Measurements from ENCODE around the gene HIF3A.

Gene HIF3A

GRCh38 chr19:46390866-46391265, 94.0 kb downstream of the HIF3A start:
- TF ChIP-seq, protein P1, sequence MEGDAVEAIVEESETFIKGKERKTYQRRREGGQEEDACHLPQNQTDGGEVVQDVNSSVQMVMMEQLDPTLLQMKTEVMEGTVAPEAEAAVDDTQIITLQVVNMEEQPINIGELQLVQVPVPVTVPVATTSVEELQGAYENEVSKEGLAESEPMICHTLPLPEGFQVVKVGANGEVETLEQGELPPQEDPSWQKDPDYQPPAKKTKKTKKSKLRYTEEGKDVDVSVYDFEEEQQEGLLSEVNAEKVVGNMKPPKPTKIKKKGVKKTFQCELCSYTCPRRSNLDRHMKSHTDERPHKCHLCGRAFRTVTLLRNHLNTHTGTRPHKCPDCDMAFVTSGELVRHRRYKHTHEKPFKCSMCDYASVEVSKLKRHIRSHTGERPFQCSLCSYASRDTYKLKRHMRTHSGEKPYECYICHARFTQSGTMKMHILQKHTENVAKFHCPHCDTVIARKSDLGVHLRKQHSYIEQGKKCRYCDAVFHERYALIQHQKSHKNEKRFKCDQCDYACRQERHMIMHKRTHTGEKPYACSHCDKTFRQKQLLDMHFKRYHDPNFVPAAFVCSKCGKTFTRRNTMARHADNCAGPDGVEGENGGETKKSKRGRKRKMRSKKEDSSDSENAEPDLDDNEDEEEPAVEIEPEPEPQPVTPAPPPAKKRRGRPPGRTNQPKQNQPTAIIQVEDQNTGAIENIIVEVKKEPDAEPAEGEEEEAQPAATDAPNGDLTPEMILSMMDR (IDR thresholded peaks at IDR 0.05; ENCODE audit: low read length): no peak
- TF ChIP-seq EZH2 (IDR thresholded peaks at IDR 0.05; ENCODE audit: borderline replicate concordance, low read length): no peak
- H3K9ac ChIP-seq (ENCODE audit: low read length): no peak overlapping the region
- no peak overlapping the region for H3K4me2 ChIP-seq (ENCODE audit: low read length)
- H3K9me3 ChIP-seq (ENCODE audit: low read length): no peaks in the 10 kb centered on the region
- no peaks in the 10 kb centered on the region for H3K79me2 ChIP-seq (ENCODE audit: insufficient read depth, low read length)
- peaks cover 68% of the 10 kb centered on the region for H3K36me3 ChIP-seq (ENCODE audit: insufficient read depth, low read length)
- no peaks in the 10 kb centered on the region for H3F3A ChIP-seq (ENCODE audit: insufficient read depth, low read length)
- H4K20me1 ChIP-seq (ENCODE audit: insufficient read depth, low read length): no peaks in the 10 kb centered on the region
- H3K4me3 ChIP-seq (ENCODE audit: low read depth, low read length, poor library complexity, severe bottlenecking): no peak overlapping the region
- H3K9me2 ChIP-seq (ENCODE audit: low read depth, low read length): no peaks in the 10 kb centered on the region
- H3K4me1 ChIP-seq (ENCODE audit: insufficient read depth, low read length, severe bottlenecking): no peaks in the 10 kb centered on the region
- H2AFZ ChIP-seq (ENCODE audit: low read length): no peak overlapping the region
- H3K27me3 ChIP-seq (ENCODE audit: insufficient read depth, low read length): no peaks in the 10 kb centered on the region
- H3K27ac ChIP-seq (ENCODE audit: low read depth, low read length, poor library complexity, severe bottlenecking): no peak overlapping the region

GRCh38 chr19:46391296-46392251, 94.7 kb downstream of the HIF3A start:
- Histone ChIP-seq H3F3A (ENCODE audit: insufficient read depth, low read length) (no peaks in the 10 kb centered on the region), H3K4me2 (ENCODE audit: low read length) (no peak overlapping the region), H3K9ac (ENCODE audit: low read length) (no peak overlapping the region), H3K27ac (ENCODE audit: low read depth, low read length, poor library complexity, severe bottlenecking) (no peak overlapping the region), H3K4me1 (ENCODE audit: insufficient read depth, low read length, severe bottlenecking) (no peaks in the 10 kb centered on the region), H3K27me3 (ENCODE audit: insufficient read depth, low read length) (no peaks in the 10 kb centered on the region), H3K79me2 (ENCODE audit: insufficient read depth, low read length) (no peaks in the 10 kb centered on the region), H3K9me2 (ENCODE audit: low read depth, low read length) (no peaks in the 10 kb centered on the region), H3K9me3 (ENCODE audit: low read length) (no peaks in the 10 kb centered on the region), H4K20me1 (ENCODE audit: insufficient read depth, low read length) (no peaks in the 10 kb centered on the region), H2AFZ (ENCODE audit: low read length) (no peak overlapping the region), H3K36me3 (ENCODE audit: insufficient read depth, low read length) (peaks cover 63% of the 10 kb centered on the region), H3K4me3 (ENCODE audit: low read depth, low read length, poor library complexity, severe bottlenecking) (no peak overlapping the region)
- TF ChIP-seq, protein P1 (IDR thresholded peaks at IDR 0.05; ENCODE audit: low read length): no peak
- no peak for TF ChIP-seq EZH2 (IDR thresholded peaks at IDR 0.05; ENCODE audit: borderline replicate concordance, low read length)

DNA sequence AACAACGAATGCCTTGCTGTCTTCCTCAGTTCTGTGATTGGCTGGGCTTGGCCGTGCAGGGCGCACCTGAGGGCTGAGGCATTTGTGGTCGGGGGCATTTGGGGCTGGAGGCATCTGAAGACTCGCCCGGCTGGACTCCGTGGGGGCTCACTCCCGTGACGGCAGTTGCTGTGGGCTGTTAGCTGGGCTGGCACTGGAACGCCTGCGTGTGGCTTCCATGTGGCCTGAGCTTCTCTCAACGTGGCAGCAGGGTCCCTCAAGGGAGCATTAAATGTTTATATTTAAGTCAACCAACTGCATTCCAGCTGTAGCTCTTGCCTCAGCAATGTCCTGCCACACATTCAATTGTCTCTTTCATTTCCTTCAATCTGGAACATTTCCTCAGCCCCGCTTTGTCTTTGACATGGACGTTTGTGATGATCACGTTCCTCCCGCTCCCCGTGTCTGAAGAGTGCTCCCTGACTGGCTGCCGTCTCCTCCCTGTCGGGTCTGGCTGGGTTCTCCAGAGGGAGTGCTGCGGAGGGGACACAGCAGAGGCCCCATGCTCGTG, 95.5 kb downstream of the HIF3A start:
- H3K27ac ChIP-seq (ENCODE audit: low read depth, low read length, poor library complexity, severe bottlenecking): no peak overlapping the region
- no peaks in the 10 kb centered on the region for H4K20me1 ChIP-seq (ENCODE audit: insufficient read depth, low read length)
- H3K27me3 ChIP-seq (ENCODE audit: insufficient read depth, low read length): no peaks in the 10 kb centered on the region
- H3K9me2 ChIP-seq (ENCODE audit: low read depth, low read length): no peaks in the 10 kb centered on the region
- H3K9ac ChIP-seq (ENCODE audit: low read length): no peak overlapping the region
- H3K36me3 ChIP-seq (ENCODE audit: insufficient read depth, low read length): peaks cover 56% of the 10 kb centered on the region
- no peaks in the 10 kb centered on the region for H3K9me3 ChIP-seq (ENCODE audit: low read length)
- H3K4me1 ChIP-seq (ENCODE audit: insufficient read depth, low read length, severe bottlenecking): no peaks in the 10 kb centered on the region
- TF ChIP-seq EZH2 (IDR thresholded peaks at IDR 0.05; ENCODE audit: borderline replicate concordance, low read length): no peak
- TF ChIP-seq, protein P1 (IDR thresholded peaks at IDR 0.05; ENCODE audit: low read length): no peak
- no peak overlapping the region for H3K4me2 ChIP-seq (ENCODE audit: low read length)
- no peaks in the 10 kb centered on the region for H3K79me2 ChIP-seq (ENCODE audit: insufficient read depth, low read length)
- no peaks in the 10 kb centered on the region for H3F3A ChIP-seq (ENCODE audit: insufficient read depth, low read length)
- no peak overlapping the region for H2AFZ ChIP-seq (ENCODE audit: low read length)
- no peak overlapping the region for H3K4me3 ChIP-seq (ENCODE audit: low read depth, low read length, poor library complexity, severe bottlenecking)
